PC-3 (cell line): ENCODE data around the gene CRB3.

Source experiments
- CTCF ChIP-seq: fragments of 300-600 bp; sonication (generic); conservative IDR thresholded peaks from 2 replicates; pipeline ENCODE4 v1.5.1; 2017; ENCODE audit warnings: antibody characterized with exemption, low read depth, mild to moderate bottlenecking, low read length
- EZH2 ChIP-seq: fragments of 300-600 bp; sonication (generic); IDR thresholded peaks from one replicate; pipeline ENCODE4 v1.6.1; 2017; ENCODE audit warnings: antibody characterized with exemption, mild to moderate bottlenecking, low read length; ENCODE audit not compliant: unreplicated experiment
- EZH2phosphoT487 ChIP-seq: fragments of 300-600 bp; sonication (generic); IDR thresholded peaks from 2 replicates; pipeline ENCODE4 v1.6.1; 2018; ENCODE audit warnings: mild to moderate bottlenecking, antibody characterized with exemption, low read length, borderline replicate concordance

- TF ChIP-seq CTCF (no peak), EZH2phosphoT487 (no peak), EZH2 (no peak)
Observed at GRCh38 chr19:6489278-6490061, 25.4 kb downstream of the CRB3 start.
